OCI-LY1 (cell line): ENCODE data around the gene SELENOP.

ENCODE experiments used
- EZH2 ChIP-seq: fragments of 200-600 bp; sonication (generic), shearing (Covaris generic); IDR thresholded peaks from 2 replicates; pipeline ENCODE4 v1.8.0; 2017; ENCODE audit warnings: borderline replicate concordance, mixed run types, mild to moderate bottlenecking, antibody characterized with exemption, low read length, moderate library complexity, mixed read lengths
- TF ChIP-seq, protein P1 (sequence below): fragments of 200-600 bp; sonication (generic), shearing (Covaris generic); IDR thresholded peaks from 2 replicates; pipeline ENCODE4 v1.5.1; 2017; ENCODE audit warnings: mild to moderate bottlenecking, antibody characterized with exemption, low read length, moderate library complexity, mixed read lengths

DNA sequence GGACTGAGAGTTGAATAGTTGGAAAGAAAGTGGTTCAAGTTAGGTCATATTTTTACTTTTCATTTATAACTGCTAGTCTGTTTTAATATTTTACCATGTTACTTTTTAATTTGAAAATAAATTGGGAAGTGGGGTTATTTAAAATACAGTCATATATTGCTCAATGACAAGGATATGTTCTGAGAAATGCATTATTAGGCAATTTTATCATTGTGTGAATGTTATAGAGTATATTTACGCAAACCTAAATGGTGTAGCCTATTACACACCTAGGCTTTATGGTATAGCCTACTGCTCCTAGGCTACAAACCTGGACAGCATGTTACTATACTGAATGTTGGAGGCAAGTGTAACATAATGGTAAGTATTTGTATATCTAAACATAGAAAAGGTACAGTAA lies 49.9 kb downstream of the SELENOP start:
- TF ChIP-seq, protein P1, sequence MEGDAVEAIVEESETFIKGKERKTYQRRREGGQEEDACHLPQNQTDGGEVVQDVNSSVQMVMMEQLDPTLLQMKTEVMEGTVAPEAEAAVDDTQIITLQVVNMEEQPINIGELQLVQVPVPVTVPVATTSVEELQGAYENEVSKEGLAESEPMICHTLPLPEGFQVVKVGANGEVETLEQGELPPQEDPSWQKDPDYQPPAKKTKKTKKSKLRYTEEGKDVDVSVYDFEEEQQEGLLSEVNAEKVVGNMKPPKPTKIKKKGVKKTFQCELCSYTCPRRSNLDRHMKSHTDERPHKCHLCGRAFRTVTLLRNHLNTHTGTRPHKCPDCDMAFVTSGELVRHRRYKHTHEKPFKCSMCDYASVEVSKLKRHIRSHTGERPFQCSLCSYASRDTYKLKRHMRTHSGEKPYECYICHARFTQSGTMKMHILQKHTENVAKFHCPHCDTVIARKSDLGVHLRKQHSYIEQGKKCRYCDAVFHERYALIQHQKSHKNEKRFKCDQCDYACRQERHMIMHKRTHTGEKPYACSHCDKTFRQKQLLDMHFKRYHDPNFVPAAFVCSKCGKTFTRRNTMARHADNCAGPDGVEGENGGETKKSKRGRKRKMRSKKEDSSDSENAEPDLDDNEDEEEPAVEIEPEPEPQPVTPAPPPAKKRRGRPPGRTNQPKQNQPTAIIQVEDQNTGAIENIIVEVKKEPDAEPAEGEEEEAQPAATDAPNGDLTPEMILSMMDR, result no peak
- no peak for TF ChIP-seq EZH2
